Thymus (tissue), 11 donors: ENCODE results near the gene RAD18. TPM values are rescaled to one million over a fixed set of nuclear protein-coding genes. Genes with fewer than 3 reads are reported as not detected.

ENCODE experiments used
- DNase-seq, 9 donors: peaks; one replicate each; pipeline ENCODE4 v3.0.0-alpha.2; 2013; ENCODE audit warnings: low spot score in 9 of 9, low read depth in 6 of 9, missing footprints in 1 of 9
- H3K27ac ChIP-seq, 2 donors: one replicate each; pipeline ENCODE4 v1.5.1; 2013; ENCODE audit warnings: control low read depth in 1 of 2, low read depth in 1 of 2, low read length in 1 of 2, mild to moderate bottlenecking in 1 of 2, moderate library complexity in 1 of 2
- H3K27me3 ChIP-seq, 2 donors: one replicate each; pipeline ENCODE4 v1.5.1; 2013; ENCODE audit warnings: low read length in 1 of 2; ENCODE audit not compliant: control insufficient read depth in 2 of 2, insufficient read depth in 1 of 2
- H3K36me3 ChIP-seq, 2 donors: one replicate each; pipeline ENCODE4 v1.5.1; 2013; ENCODE audit warnings: low read length in 1 of 2, mild to moderate bottlenecking in 1 of 2, moderate library complexity in 1 of 2; ENCODE audit not compliant: control insufficient read depth in 2 of 2, insufficient read depth in 2 of 2
- H3K4me1 ChIP-seq, 2 donors: one replicate each; pipeline ENCODE4 v1.5.1; 2013; ENCODE audit warnings: low read length in 2 of 2; ENCODE audit not compliant: control insufficient read depth in 2 of 2, insufficient read depth in 2 of 2
- H3K4me3 ChIP-seq, 2 donors: one replicate each; pipeline ENCODE4 v1.5.1; 2013; ENCODE audit warnings: low read length in 2 of 2, control low read depth in 1 of 2, mild to moderate bottlenecking in 1 of 2
- H3K9me3 ChIP-seq, 2 donors: one replicate each; pipeline ENCODE4 v1.5.1; 2013; ENCODE audit warnings: low read length in 1 of 2, mild to moderate bottlenecking in 1 of 2; ENCODE audit not compliant: control insufficient read depth in 2 of 2, insufficient read depth in 1 of 2
- WGBS: extraction: QIAGEN DNeasy Blood & Tissue Kit; methylation state at CpG from one replicate; pipeline ENCODE4 v1.1.7; 2013; 5-methylcytosine and 5-hydroxymethylcytosine counted together
- polyA plus RNA-seq: library from polyadenylated mRNA; stranded (reverse); fragments of 200-250 nt; gene quantifications from one replicate; pipeline ENCODE4 v1.2.3, GENCODE V29; 2013
- total RNA-seq: library from RNA; stranded (reverse); fragments of 120-200 nt; gene quantifications from one replicate; pipeline ENCODE4 v1.2.4, GENCODE V29; 2013
- donor health status: healthy.

The RAD18 gene
- total and polyA plus RNA-seq, 2 donors = 4.0 to 14.5 TPM

GRCh38 chr3:8886546-8886945, 76.7 kb downstream of the RAD18 start:
- H3K4me3 ChIP-seq = no peak overlapping the region
- peaks cover 4 to 26% of the 10 kb centered on the region in 2 donors for H3K36me3 ChIP-seq
- no peaks in the 10 kb centered on the region for H3K4me1 ChIP-seq
- no peak overlapping the region for H3K27ac ChIP-seq
- DNase-seq = no peak
- H3K9me3 ChIP-seq = no peaks in the 10 kb centered on the region
- no peaks in the 10 kb centered on the region for H3K27me3 ChIP-seq
- WGBS = 87% methylated on average over 4 of the region's 4 CpGs

- Histone ChIP-seq H3K36me3 (peaks cover 4 to 26% of the 10 kb centered on the region in 2 donors), H3K27me3 (no peaks in the 10 kb centered on the region), H3K27ac (no peak overlapping the region), H3K9me3 (no peaks in the 10 kb centered on the region), H3K4me1 (no peaks in the 10 kb centered on the region), H3K4me3 (no peak overlapping the region)
- DNase-seq = no peak
Measured at GRCh38 chr3:8885536-8886316, 77.5 kb downstream of the RAD18 start.

GRCh38 chr3:8884630-8885290, 78.5 kb downstream of the RAD18 start:
- no peak overlapping the region for H3K27ac ChIP-seq

GRCh38 chr3:8882642-8883041, 80.6 kb downstream of the RAD18 start:
- no peak overlapping the region for H3K4me3 ChIP-seq
- no peaks in the 10 kb centered on the region for H3K9me3 ChIP-seq
- no peaks in the 10 kb centered on the region for H3K4me1 ChIP-seq
- no peak overlapping the region for H3K27ac ChIP-seq
- H3K36me3 ChIP-seq = peaks cover 4 to 19% of the 10 kb centered on the region in 2 donors
- H3K27me3 ChIP-seq = no peaks in the 10 kb centered on the region
- WGBS = 95% methylated on average over 3 of the region's 3 CpGs
- DNase-seq = no peak

More at GRCh38 chr3:8884630-8885290, 78.5 kb downstream of the RAD18 start:
- Histone ChIP-seq H3K9me3 (no peaks in the 10 kb centered on the region), H3K36me3 (peaks cover 4 to 27% of the 10 kb centered on the region in 2 donors), H3K4me1 (no peaks in the 10 kb centered on the region), H3K27me3 (no peaks in the 10 kb centered on the region), H3K4me3 (no peak overlapping the region)
- 97% methylated on average over 1 of the region's 1 CpG for WGBS
- no peak for DNase-seq

- no peak overlapping the region for H3K4me3 ChIP-seq
- H3K36me3 ChIP-seq = peaks cover 6 to 24% of the 10 kb centered on the region in 2 donors
- no peaks in the 10 kb centered on the region for H3K4me1 ChIP-seq
- DNase-seq = no peak
- H3K9me3 ChIP-seq = no peaks in the 10 kb centered on the region
- no peaks in the 10 kb centered on the region for H3K27me3 ChIP-seq
- WGBS = 96% methylated on average over 3 of the region's 3 CpGs
- H3K27ac ChIP-seq = no peak overlapping the region
Measured at GRCh38 chr3:8882171-8882593, 81.1 kb downstream of the RAD18 start.

- Histone ChIP-seq H3K36me3 (peaks cover 7 to 16% of the 10 kb centered on the region in 2 donors), H3K27ac (no peak overlapping the region), H3K4me1 (no peaks in the 10 kb centered on the region), H3K27me3 (no peaks in the 10 kb centered on the region), H3K9me3 (no peaks in the 10 kb centered on the region), H3K4me3 (no peak overlapping the region)
- WGBS = 97% methylated on average over 5 of the region's 5 CpGs
- DNase-seq = no peak
Measured at GRCh38 chr3:8879347-8879944, 83.8 kb downstream of the RAD18 start.

- Histone ChIP-seq H3K4me1 (no peaks in the 10 kb centered on the region), H3K27me3 (no peaks in the 10 kb centered on the region), H3K4me3 (no peak overlapping the region), H3K9me3 (no peaks in the 10 kb centered on the region), H3K27ac (no peak overlapping the region), H3K36me3 (peaks cover 7 to 16% of the 10 kb centered on the region in 2 donors)
- no peak for DNase-seq
Measured at GRCh38 chr3:8875836-8876235, 87.4 kb downstream of the RAD18 start.

GRCh38 chr3:8873740-8874139, 89.5 kb downstream of the RAD18 start:
- DNase-seq = no peak
- no peaks in the 10 kb centered on the region for H3K27me3 ChIP-seq
- H3K4me3 ChIP-seq = no peak overlapping the region
- H3K27ac ChIP-seq = no peak overlapping the region
- H3K9me3 ChIP-seq = no peaks in the 10 kb centered on the region
- WGBS = 98% methylated on average over 5 of the region's 5 CpGs
- peaks cover 7 to 12% of the 10 kb centered on the region in 2 donors for H3K36me3 ChIP-seq
- H3K4me1 ChIP-seq = no peaks in the 10 kb centered on the region

- no peak for DNase-seq
Measured at GRCh38 chr3:8872261-8872660, 91.0 kb downstream of the RAD18 start.

More at GRCh38 chr3:8872261-8872660, 91.0 kb downstream of the RAD18 start:
- no peaks in the 10 kb centered on the region for H3K9me3 ChIP-seq
- H3K36me3 ChIP-seq = peaks cover 5 to 6% of the 10 kb centered on the region in 2 donors
- H3K27ac ChIP-seq = no peak overlapping the region
- 93% methylated on average over 1 of the region's 1 CpG for WGBS
- no peaks in the 10 kb centered on the region for H3K4me1 ChIP-seq
- H3K4me3 ChIP-seq = no peak overlapping the region
- H3K27me3 ChIP-seq = no peaks in the 10 kb centered on the region
